Activated CD8-positive, alpha-beta memory T cell treated with anti-CD3 and anti-CD28 coated beads for 1 hour (primary cell): Measurements from ENCODE around the gene GKAP1.
"Not testable (repeated sequence)": the region's sequence is repeated elsewhere in the genome, so short reads cannot be mapped to it uniquely, and the experiment has no call there.

Experiments
- DNase-seq, 2 donors: peaks; one replicate each; pipeline ENCODE4 v3.0.0-alpha.2; 2020; ENCODE audit warnings: low read depth in 1 of 2; ENCODE audit errors: extremely low read depth in 1 of 2

Gene GKAP1

GRCh38 chr9:83733739-83734138 is 83.8 kb downstream of the GKAP1 start:
- no peak for DNase-seq

- DNase-seq, result not testable (repeated sequence)
These were observed 88.8 kb downstream of the GKAP1 start for GRCh38 chr9:83728591-83729368.

- DNase-seq, result no peak
These were observed 93.1 kb downstream of the GKAP1 start for GRCh38 chr9:83724436-83724835.

- DNase-seq, result no peak
These were observed 94.7 kb downstream of the GKAP1 start for GRCh38 chr9:83722726-83723495.

GRCh38 chr9:83721509-83721908 is 96.1 kb downstream of the GKAP1 start:
- DNase-seq, result no peak

GRCh38 chr9:83715794-83716193 is 101.8 kb downstream of the GKAP1 start:
- DNase-seq, result no peak

- DNase-seq, result no peak
These were observed 102.3 kb downstream of the GKAP1 start for GRCh38 chr9:83715221-83715620.

GRCh38 chr9:83714329-83714728 is 103.2 kb downstream of the GKAP1 start:
- no peak for DNase-seq

- peak in 1 of 2 donors; percentile 39 for DNase-seq
These were observed 108.9 kb downstream of the GKAP1 start for GRCh38 chr9:83708515-83709158.

GRCh38 chr9:83707768-83708514 is 109.6 kb downstream of the GKAP1 start, which contains the start of gene UBQLN1:
UBQLN1 (minus strand) TSS chr9:83707958; CDS start chr9:83707679, 279 bp downstream.
- peak; percentile 69 to 87 for DNase-seq

GRCh38 chr9:83707518-83707767 is 110.1 kb downstream of the GKAP1 start:
- DNase-seq, result peak in 1 of 2 donors; percentile 60

GRCh38 chr9:83706676-83707517 is 110.7 kb downstream of the GKAP1 start:
- peak; percentile 32 to 41 for DNase-seq

- not testable (repeated sequence) for DNase-seq
These were observed 112.3 kb downstream of the GKAP1 start for GRCh38 chr9:83705219-83705651.

GRCh38 chr9:83701769-83702168 is 115.8 kb downstream of the GKAP1 start:
- DNase-seq, result no peak

GRCh38 chr9:83701286-83701685 is 116.3 kb downstream of the GKAP1 start:
- DNase-seq, result no peak

- no peak for DNase-seq
These were observed 118.0 kb downstream of the GKAP1 start for GRCh38 chr9:83699615-83700014.

- no peak for DNase-seq
These were observed 118.5 kb downstream of the GKAP1 start for GRCh38 chr9:83698976-83699585.

GRCh38 chr9:83691492-83691891 is 126.1 kb downstream of the GKAP1 start:
- no peak for DNase-seq
